Tongue (tissue), 2 donors: ENCODE results near the gene LIPG. TPM values are rescaled to one million over a fixed set of nuclear protein-coding genes. Genes with fewer than 3 reads are reported as not detected.

Experiments
- DNase-seq: peaks from one replicate; pipeline ENCODE4 v3.0.0-alpha.2; 2015
- total RNA-seq: library from RNA; depleted of rRNA; stranded (reverse); fragments of >200 nt; gene quantifications from one replicate; pipeline ENCODE4 v1.2.3, GENCODE V29; 2014

Gene LIPG
- total RNA-seq, 1 donor from 2014 or later: 2.9 TPM

GRCh38 chr18:49546719-49547273, 15.1 kb upstream of the LIPG start:
- DNase-seq: no peak

GRCh38 chr18:49547701-49548100, 14.2 kb upstream of the LIPG start:
- DNase-seq: no peak

GRCh38 chr18:49548229-49548636, 13.6 kb upstream of the LIPG start:
- no peak for DNase-seq

GRCh38 chr18:49550621-49551339, 11.1 kb upstream of the LIPG start:
- DNase-seq: no peak

- DNase-seq: no peak
Observed at GRCh38 chr18:49553003-49553402, 8.9 kb upstream of the LIPG start.

- DNase-seq: no peak
Observed at GRCh38 chr18:49555641-49556040, 6.2 kb upstream of the LIPG start.

DNA sequence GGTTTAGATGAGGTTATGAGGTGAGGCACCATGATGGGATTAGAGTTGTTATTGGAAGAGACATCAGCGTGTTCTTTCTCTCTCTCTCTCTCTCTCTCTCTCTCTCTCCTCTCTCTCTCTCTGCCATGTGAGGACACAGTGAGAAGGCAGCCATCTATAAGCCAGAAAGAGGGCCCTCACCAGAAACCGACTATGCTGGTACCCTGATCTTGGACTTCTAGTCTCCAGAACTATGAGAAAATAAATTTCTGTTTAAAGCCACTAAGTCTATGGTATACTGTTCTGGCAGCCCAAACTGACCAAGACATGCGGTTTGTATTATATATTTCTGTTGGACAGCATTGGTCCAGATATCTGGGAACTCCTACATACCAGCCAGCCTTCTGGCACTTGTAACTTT, 3.5 kb upstream of the LIPG start:
- DNase-seq: no peak

- DNase-seq: peak; percentile 63
Observed at GRCh38 chr18:49559326-49559931, 2.4 kb upstream of the LIPG start.

- no peak for DNase-seq
Observed at GRCh38 chr18:49560277-49560623, 1.6 kb upstream of the LIPG start.

GRCh38 chr18:49560624-49561288, 1.1 kb upstream of the LIPG start:
- peak; percentile 42 for DNase-seq

- peak; percentile 44 for DNase-seq
Observed at GRCh38 chr18:49562481-49563129, 748 bp downstream of the LIPG start.

DNA sequence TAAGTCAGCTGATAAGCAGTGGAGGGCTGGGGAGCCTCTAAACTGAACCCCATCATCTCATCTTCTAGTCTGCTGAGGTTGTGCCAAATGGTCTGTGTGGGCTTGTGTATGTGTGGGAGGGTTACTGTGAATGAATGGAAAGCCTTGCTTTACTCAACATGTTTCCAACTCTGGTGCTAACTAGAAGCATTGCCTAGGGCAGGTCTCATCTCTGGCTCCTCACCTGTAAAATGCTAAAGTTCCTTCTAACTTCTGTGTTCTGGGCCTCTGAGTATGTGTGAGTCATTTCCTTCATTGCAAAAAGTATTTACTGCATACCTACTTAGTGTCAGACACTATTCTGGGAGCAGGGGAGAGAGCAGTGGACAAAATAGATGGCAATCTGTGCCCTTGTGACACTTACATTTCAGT, 1.3 kb downstream of the LIPG start:
- no peak for DNase-seq

- no peak for DNase-seq
Observed at GRCh38 chr18:49563701-49564517, 2.1 kb downstream of the LIPG start.

DNA sequence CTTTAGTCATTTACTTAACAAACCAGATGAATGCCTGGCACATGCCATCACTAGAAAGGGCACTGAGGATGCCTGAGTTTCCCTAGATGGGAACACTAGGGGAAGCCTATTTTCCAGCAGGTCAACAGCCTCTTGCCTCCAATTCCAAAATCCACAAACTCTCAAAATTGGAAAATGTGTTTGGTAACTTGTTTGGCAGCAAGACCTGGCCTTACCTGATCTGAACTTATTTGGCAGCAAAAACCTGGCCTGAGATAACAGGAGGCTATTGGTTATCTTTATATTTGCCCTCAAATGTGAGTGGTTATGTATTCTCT, 2.6 kb downstream of the LIPG start:
- DNase-seq: no peak

DNA sequence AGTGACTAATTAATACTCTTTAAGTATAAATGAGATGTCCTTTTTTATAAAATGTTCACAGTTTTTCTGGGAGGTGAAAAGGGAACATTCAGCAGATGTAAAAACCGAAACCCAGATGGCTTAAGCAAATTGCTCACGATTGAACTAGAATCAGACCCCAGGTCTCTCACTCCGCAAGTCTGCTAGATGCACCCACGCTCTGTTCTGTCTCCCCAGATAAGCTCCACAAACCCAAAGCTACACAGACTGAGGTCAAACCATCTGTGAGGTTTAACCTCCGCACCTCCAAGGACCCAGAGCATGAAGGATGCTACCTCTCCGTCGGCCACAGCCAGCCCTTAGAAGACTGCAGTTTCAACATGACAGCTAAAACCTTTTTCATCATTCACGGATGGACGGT, 3.2 kb downstream of the LIPG start:
- DNase-seq: no peak

DNA sequence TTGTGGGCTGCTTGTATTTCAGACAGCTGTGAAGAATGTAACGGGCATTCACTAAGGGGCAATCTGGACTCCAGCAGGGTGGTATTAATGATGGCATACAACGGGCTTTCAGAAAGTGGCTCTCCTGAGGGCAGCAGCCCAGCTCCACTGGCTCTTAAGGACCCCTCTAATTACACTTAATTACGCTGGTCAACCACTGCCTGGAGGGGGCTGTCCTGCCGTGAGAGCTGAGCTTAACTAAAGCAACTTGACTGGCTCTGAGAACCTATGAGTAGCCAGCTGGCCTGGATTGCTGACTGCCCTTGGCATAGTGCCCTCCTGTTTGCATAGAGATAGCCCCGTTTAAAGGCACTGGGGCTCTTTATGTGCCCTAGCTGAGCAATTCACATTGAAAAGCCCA, 3.8 kb downstream of the LIPG start:
- DNase-seq: peak; percentile 89

DNA sequence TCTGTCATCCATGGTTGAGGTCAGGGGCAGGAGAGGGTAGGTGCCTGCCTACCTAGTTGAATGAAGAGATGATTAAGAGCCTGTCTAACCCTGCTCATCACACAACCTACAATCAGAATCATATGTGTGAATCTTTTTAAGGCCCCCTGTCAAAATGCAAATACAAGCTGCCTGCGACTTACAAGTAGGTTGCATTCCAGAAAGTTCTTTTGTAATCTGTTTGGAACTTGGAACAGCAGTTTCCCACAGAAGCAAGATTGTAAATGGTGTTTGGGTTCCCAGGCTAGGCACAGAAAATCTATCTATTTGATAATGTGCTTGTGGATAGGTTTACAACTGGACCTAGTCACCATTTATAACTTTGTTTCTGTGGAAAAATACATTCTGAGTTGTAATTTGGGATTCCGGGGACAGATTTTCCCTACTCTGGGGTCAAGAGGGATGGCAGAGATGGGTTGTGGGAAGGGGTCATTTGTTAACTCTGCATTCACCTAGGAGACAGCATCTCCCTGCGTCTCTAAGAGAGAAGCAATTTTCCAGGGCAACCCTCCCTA, 4.4 kb downstream of the LIPG start:
- DNase-seq: no peak

- DNase-seq: no peak
Observed at GRCh38 chr18:49566985-49567384, 5.1 kb downstream of the LIPG start.

GRCh38 chr18:49569724-49570123, 7.9 kb downstream of the LIPG start:
- no peak for DNase-seq

GRCh38 chr18:49570836-49571235, 9.0 kb downstream of the LIPG start:
- DNase-seq: no peak

- DNase-seq: no peak
Observed at GRCh38 chr18:49572611-49573345, 10.9 kb downstream of the LIPG start.
